PC-9 (cell line): ENCODE measurements around the gene GRIA1. TPM values are rescaled to one million over a fixed set of nuclear protein-coding genes. Genes with fewer than 3 reads are reported as not detected.

Experiments
- BruUV-seq: library from RNA; stranded (reverse); fragments of 400-500 nt; replicated peaks from 2 replicates; lab custom pipeline; 2021; lab: Mats Ljungman, UMichigan
- CTCF ChIA-PET: fragments of 300-600 bp; sonication (Branson Sonifier 250); formaldehyde crosslinking; loops from one replicate; lab custom pipeline; 2022; ENCODE audit warnings: antibody characterized with exemption; lab: Charles Lee
- POLR2A ChIA-PET: fragments of 300-600 bp; sonication (Branson Sonifier 250); formaldehyde crosslinking; loops from one replicate; lab custom pipeline; 2022; ENCODE audit warnings: antibody characterized with exemption; ENCODE audit not compliant: unreplicated experiment; lab: Charles Lee
- DNase-seq, 2 experiments: peaks; one replicate each; pipeline versions ENCODE4 v3.0.0 to v3.0.0-alpha.2; 2015 to 2022; ENCODE audit warnings: mixed read lengths in 1 of 2
- H2AFZ ChIP-seq: fragments of 200-600 bp; sonication (generic); 2 replicates; pipeline ENCODE4 v1.8.1; 2017; ENCODE audit warnings: antibody characterized with exemption
- H3F3A ChIP-seq: fragments of 200-600 bp; sonication (generic); 2 replicates; pipeline ENCODE4 v1.8.1; 2017; ENCODE audit warnings: antibody characterized with exemption, mild to moderate bottlenecking, low read depth; ENCODE audit not compliant: insufficient read depth
- H3K27ac ChIP-seq: fragments of 200-600 bp; sonication (generic); 2 replicates; pipeline ENCODE4 v1.6.1; 2016; ENCODE audit warnings: mixed run types
- H3K27me3 ChIP-seq: fragments of 200-600 bp; sonication (generic); 2 replicates; pipeline ENCODE4 v1.6.1; 2016; ENCODE audit warnings: low read depth, mixed run types; ENCODE audit not compliant: insufficient read depth
- H3K36me3 ChIP-seq: fragments of 200-600 bp; sonication (generic); 2 replicates; pipeline ENCODE4 v1.6.1; 2016; ENCODE audit warnings: low read depth, mixed run types
- H3K4me1 ChIP-seq: fragments of 200-600 bp; sonication (generic); replicated peaks from 2 replicates; pipeline ENCODE4 v1.6.1; 2016; ENCODE audit warnings: mixed run types; ENCODE audit not compliant: insufficient read depth
- H3K4me2 ChIP-seq: fragments of 200-600 bp; sonication (generic); 2 replicates; pipeline ENCODE4 v1.6.1; 2017; ENCODE audit warnings: mixed run types
- H3K4me3 ChIP-seq: fragments of 200-600 bp; sonication (generic); 2 replicates; pipeline ENCODE4 v1.6.1; 2016; ENCODE audit warnings: mixed run types
- H3K79me2 ChIP-seq: fragments of 200-600 bp; sonication (generic); 2 replicates; pipeline ENCODE4 v1.6.1; 2017; ENCODE audit warnings: low read depth, mixed run types
- H3K9me2 ChIP-seq: fragments of 200-600 bp; sonication (generic); 2 replicates; pipeline ENCODE4 v1.8.1; 2017; ENCODE audit warnings: mild to moderate bottlenecking; ENCODE audit not compliant: insufficient read depth
- H3K9me3 ChIP-seq: fragments of 200-600 bp; sonication (generic); 2 replicates; pipeline ENCODE4 v1.8.1; 2016; ENCODE audit warnings: low read depth; ENCODE audit not compliant: insufficient read depth
- H4K20me1 ChIP-seq: fragments of 200-600 bp; sonication (generic); 2 replicates; pipeline ENCODE4 v1.8.1; 2017; ENCODE audit not compliant: insufficient read depth
- EZH2 ChIP-seq: fragments of 200-600 bp; sonication (generic); IDR thresholded peaks from 2 replicates; pipeline ENCODE4 v1.8.0; 2017; ENCODE audit warnings: antibody characterized with exemption, low read depth
- intact Hi-C: fragments of 100-400 bp; cut with micrococcal nuclease; formaldehyde crosslinking; loops from one replicate; pipeline ENCODE4 v1.10.0; 2022; ENCODE audit not compliant: unreplicated experiment
- total RNA-seq: library from RNA; stranded (reverse); gene quantifications from 2 replicates; pipeline ENCODE4 v1.2.3, GENCODE V29; 2021
- TF ChIP-seq, protein P1 (sequence below): fragments of 200-600 bp; sonication (generic); conservative IDR thresholded peaks from 2 replicates; pipeline ENCODE4 v1.6.1; 2017; ENCODE audit warnings: mixed run types, antibody characterized with exemption, mild to moderate bottlenecking, moderate library complexity

The GRIA1 gene
- total RNA-seq, 1 experiment from 2014 or later, result not detected

DNA sequence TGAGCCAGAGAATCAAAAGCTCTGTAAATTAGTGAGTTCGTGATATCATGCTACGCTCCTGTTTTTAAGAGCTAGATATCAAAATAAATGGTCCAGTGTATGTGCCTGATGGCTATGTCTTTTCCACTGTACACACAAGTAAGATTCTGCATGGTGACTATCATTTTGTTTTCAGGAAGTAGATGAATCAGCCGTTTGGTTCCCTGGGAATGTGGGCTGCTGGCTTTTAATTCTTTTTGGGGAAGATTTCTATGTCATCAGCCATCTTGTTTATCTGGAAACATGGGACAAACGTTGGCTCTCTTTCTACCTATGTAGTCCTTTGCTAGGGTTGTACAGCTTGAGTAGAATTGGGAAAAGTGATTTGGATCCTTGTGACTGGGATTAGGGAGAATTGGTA is 126.7 kb downstream of the GRIA1 start:
- Histone ChIP-seq H3K4me1 (no peaks in the 10 kb centered on the region), H3K9me3 (no peaks in the 10 kb centered on the region), H3K36me3 (no peaks in the 10 kb centered on the region), H2AFZ (no peak overlapping the region), H3K4me3 (no peak overlapping the region), H3K79me2 (no peaks in the 10 kb centered on the region), H3K9me2 (no peaks in the 10 kb centered on the region), H3K27me3 (no peaks in the 10 kb centered on the region), H3F3A (no peaks in the 10 kb centered on the region), H3K4me2 (no peak overlapping the region), H4K20me1 (no peaks in the 10 kb centered on the region; the same call in 1 of the 2 replicates), H3K27ac (no peak overlapping the region)
- DNase-seq, result no peak
- CTCF ChIA-PET, result no interaction called here
- no peak for TF ChIP-seq EZH2
- TF ChIP-seq, protein P1, sequence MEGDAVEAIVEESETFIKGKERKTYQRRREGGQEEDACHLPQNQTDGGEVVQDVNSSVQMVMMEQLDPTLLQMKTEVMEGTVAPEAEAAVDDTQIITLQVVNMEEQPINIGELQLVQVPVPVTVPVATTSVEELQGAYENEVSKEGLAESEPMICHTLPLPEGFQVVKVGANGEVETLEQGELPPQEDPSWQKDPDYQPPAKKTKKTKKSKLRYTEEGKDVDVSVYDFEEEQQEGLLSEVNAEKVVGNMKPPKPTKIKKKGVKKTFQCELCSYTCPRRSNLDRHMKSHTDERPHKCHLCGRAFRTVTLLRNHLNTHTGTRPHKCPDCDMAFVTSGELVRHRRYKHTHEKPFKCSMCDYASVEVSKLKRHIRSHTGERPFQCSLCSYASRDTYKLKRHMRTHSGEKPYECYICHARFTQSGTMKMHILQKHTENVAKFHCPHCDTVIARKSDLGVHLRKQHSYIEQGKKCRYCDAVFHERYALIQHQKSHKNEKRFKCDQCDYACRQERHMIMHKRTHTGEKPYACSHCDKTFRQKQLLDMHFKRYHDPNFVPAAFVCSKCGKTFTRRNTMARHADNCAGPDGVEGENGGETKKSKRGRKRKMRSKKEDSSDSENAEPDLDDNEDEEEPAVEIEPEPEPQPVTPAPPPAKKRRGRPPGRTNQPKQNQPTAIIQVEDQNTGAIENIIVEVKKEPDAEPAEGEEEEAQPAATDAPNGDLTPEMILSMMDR, result no peak
- intact Hi-C loops, result no loop called here
- POLR2A ChIA-PET, result no interaction called here
- no TSS peak for BruUV-seq

DNA sequence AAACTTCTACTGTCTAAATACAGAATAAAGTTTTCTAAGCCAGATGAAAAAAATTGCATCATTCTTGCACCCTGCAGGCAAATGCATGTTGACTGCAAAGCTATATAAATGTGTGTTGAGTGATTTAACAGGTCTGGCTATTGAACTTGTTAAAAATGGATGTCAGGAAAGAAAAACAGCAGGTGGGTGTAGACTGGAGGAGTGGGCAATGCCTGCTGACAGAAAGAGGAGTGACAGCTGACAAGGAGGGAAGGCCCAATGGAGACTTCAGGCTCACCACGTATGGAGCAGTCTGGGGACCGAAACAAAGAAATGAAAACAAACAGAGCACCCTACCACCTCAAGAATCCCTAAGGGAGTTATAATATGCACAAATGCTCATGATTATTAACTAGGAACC is 127.8 kb downstream of the GRIA1 start:
- no peak overlapping the region for H2AFZ ChIP-seq
- no peaks in the 10 kb centered on the region for H3F3A ChIP-seq
- no peak overlapping the region for H3K4me2 ChIP-seq
- H3K79me2 ChIP-seq, result no peaks in the 10 kb centered on the region
- DNase-seq, result no peak
- H4K20me1 ChIP-seq, result no peaks in the 10 kb centered on the region
- no peak overlapping the region for H3K27ac ChIP-seq
- intact Hi-C loops, result no loop called here
- no peaks in the 10 kb centered on the region for H3K36me3 ChIP-seq
- POLR2A ChIA-PET, result no interaction called here
- no peaks in the 10 kb centered on the region for H3K9me2 ChIP-seq
- no peak overlapping the region for H3K4me3 ChIP-seq
- TF ChIP-seq EZH2, result no peak
- TF ChIP-seq, protein P1, result no peak
- CTCF ChIA-PET, result no interaction called here
- H3K9me3 ChIP-seq, result no peaks in the 10 kb centered on the region
- BruUV-seq, result no TSS peak
- H3K4me1 ChIP-seq, result no peaks in the 10 kb centered on the region
- H3K27me3 ChIP-seq, result no peaks in the 10 kb centered on the region

DNA sequence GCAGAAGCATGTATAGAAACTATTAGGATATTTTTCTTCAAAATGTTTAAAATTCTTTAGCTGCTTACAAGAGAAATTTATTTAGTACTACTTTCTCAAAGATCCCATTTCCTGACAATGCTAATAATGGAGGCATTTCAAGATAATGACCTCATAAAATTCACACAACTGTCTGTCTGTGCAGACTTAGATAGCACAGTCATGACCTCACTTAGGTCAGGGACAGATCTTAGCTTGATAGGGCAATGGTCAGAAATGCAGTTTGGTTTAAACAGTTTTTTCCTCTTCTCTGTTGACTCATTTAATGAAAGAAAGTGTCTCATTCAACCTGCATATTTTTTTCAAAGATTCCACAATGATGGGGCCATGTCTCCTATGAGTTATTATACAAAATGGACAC is 128.4 kb downstream of the GRIA1 start:
- no peaks in the 10 kb centered on the region for H3K4me1 ChIP-seq
- H3K9me3 ChIP-seq, result no peaks in the 10 kb centered on the region
- H3K27ac ChIP-seq, result no peak overlapping the region
- H3K36me3 ChIP-seq, result no peaks in the 10 kb centered on the region
- TF ChIP-seq, protein P1, result no peak
- no peak for TF ChIP-seq EZH2
- no peaks in the 10 kb centered on the region for H3K9me2 ChIP-seq
- H3F3A ChIP-seq, result no peaks in the 10 kb centered on the region
- no TSS peak for BruUV-seq
- no peak overlapping the region for H3K4me3 ChIP-seq
- H3K4me2 ChIP-seq, result no peak overlapping the region
- intact Hi-C loops, result no loop called here
- DNase-seq, result no peak
- no peaks in the 10 kb centered on the region for H3K79me2 ChIP-seq
- POLR2A ChIA-PET, result no interaction called here
- CTCF ChIA-PET, result no interaction called here
- H2AFZ ChIP-seq, result no peak overlapping the region
- no peaks in the 10 kb centered on the region for H4K20me1 ChIP-seq
- no peaks in the 10 kb centered on the region for H3K27me3 ChIP-seq
